Measurements from ENCODE around the gene CCDC154. TPM values are rescaled to one million over a fixed set of nuclear protein-coding genes. Genes with fewer than 3 reads are reported as not detected.

The CCDC154 gene
- total RNA-seq, 1 experiment from 2014 or later: 3.2 TPM

DNA sequence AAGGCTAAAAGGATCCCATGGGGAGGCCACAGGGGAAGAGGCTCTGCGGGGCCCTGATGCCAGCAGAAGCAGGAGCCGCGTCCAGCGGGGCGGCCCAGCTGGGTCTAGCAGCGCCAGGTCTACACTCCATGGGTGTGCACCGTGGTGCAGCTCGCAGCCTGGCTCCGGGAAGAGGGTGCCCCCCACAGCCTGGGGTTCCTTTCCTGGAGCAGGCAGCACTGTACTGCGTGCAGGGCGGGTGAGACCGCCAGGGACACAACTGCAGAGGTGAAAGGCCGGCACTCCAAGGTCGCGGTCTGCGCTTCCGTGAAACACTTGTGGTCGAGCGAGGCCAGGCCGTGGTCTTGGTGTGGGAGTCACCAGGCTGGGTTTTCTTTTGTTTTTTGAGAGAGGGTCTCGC, 6.5 kb upstream of the CCDC154 start:
- Mint-ChIP-seq H3K9me3 (ENCODE audit: low read depth, unreplicated experiment) (no peaks in the 10 kb centered on the region), H3K36me3 (ENCODE audit: insufficient read depth, unreplicated experiment) (peaks cover 47% of the 10 kb centered on the region), H3K27ac (ENCODE audit: unreplicated experiment) (no peak overlapping the region), H3K4me3 (ENCODE audit: low read depth, unreplicated experiment) (no peak overlapping the region), H3K4me1 (ENCODE audit: low read depth, unreplicated experiment) (no peaks in the 10 kb centered on the region), H3K27me3 (ENCODE audit: unreplicated experiment) (no peaks in the 10 kb centered on the region)
- TF ChIP-seq, protein P1, sequence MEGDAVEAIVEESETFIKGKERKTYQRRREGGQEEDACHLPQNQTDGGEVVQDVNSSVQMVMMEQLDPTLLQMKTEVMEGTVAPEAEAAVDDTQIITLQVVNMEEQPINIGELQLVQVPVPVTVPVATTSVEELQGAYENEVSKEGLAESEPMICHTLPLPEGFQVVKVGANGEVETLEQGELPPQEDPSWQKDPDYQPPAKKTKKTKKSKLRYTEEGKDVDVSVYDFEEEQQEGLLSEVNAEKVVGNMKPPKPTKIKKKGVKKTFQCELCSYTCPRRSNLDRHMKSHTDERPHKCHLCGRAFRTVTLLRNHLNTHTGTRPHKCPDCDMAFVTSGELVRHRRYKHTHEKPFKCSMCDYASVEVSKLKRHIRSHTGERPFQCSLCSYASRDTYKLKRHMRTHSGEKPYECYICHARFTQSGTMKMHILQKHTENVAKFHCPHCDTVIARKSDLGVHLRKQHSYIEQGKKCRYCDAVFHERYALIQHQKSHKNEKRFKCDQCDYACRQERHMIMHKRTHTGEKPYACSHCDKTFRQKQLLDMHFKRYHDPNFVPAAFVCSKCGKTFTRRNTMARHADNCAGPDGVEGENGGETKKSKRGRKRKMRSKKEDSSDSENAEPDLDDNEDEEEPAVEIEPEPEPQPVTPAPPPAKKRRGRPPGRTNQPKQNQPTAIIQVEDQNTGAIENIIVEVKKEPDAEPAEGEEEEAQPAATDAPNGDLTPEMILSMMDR (IDR thresholded peaks at IDR 0.05; ENCODE audit: unreplicated experiment): no peak
- CTCF ChIA-PET: no interaction called here
- DNase-seq: no peak
- intact Hi-C loops (cut with micrococcal nuclease; ENCODE audit: unreplicated experiment): no loop called here
- no TSS peak for BruUV-seq (replicated peaks)

DNA sequence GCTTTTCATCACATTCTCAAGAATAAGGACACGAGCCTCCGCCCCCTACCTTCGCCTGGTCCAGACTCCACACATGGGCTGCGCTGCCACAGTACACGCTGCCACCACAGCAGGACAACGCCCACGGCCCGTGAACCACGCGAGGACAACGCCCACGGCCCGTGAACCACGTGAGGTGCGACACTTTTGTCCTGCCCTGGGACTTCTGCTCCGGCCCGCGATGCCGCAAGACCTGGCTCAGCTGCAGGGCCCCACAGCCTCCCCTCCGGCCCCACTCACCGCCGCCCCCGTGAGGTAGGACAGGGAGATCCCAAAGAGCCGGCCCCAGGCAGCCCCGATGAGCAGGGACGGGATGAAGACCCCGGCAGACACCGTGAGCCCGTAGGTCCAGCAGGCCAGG, 5.9 kb upstream of the CCDC154 start:
- H3K4me3 Mint-ChIP-seq (ENCODE audit: low read depth, unreplicated experiment): no peak overlapping the region
- H3K4me1 Mint-ChIP-seq (ENCODE audit: low read depth, unreplicated experiment): no peaks in the 10 kb centered on the region
- TF ChIP-seq, protein P1 (IDR thresholded peaks at IDR 0.05; ENCODE audit: unreplicated experiment): no peak
- intact Hi-C loops (cut with micrococcal nuclease; ENCODE audit: unreplicated experiment): no loop called here
- no peak for DNase-seq
- CTCF ChIA-PET: no interaction called here
- H3K9me3 Mint-ChIP-seq (ENCODE audit: low read depth, unreplicated experiment): no peaks in the 10 kb centered on the region
- H3K36me3 Mint-ChIP-seq (ENCODE audit: insufficient read depth, unreplicated experiment): peaks cover 49% of the 10 kb centered on the region
- BruUV-seq (replicated peaks): no TSS peak
- H3K27ac Mint-ChIP-seq (ENCODE audit: unreplicated experiment): no peak overlapping the region
- H3K27me3 Mint-ChIP-seq (ENCODE audit: unreplicated experiment): no peaks in the 10 kb centered on the region

DNA sequence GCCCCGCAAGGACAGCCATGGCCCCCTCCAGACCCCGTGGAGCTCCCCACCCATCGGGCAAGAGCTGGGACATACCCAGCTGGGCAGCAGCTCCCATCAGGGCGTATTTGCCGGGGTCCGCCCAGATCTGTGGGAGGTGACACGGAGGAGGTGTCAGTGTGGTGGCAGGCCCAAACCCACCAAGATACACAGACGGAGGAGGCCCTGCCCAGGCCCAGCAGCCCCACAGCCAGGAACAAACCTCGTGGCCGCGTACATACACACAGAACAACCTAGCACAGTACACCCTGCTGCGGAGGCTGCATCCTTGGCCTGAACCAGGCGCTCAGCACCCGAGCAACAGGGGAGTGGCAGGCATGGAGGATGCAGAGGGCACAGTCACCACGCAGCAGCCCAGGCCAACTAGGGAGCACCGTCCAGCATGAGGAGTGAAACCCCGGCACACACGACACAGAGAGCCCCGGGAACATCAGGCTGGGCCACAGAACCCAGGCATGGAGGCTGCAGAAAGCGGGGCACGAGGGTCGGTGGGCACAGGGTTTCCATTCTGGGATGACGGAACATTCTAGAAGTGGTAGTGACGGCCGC, 4.9 kb upstream of the CCDC154 start:
- no peak for DNase-seq
- H3K27ac Mint-ChIP-seq (ENCODE audit: unreplicated experiment): no peak overlapping the region
- CTCF ChIA-PET: no interaction called here
- no peaks in the 10 kb centered on the region for H3K9me3 Mint-ChIP-seq (ENCODE audit: low read depth, unreplicated experiment)
- H3K4me1 Mint-ChIP-seq (ENCODE audit: low read depth, unreplicated experiment): no peaks in the 10 kb centered on the region
- no peak overlapping the region for H3K4me3 Mint-ChIP-seq (ENCODE audit: low read depth, unreplicated experiment)
- peaks cover 56% of the 10 kb centered on the region for H3K36me3 Mint-ChIP-seq (ENCODE audit: insufficient read depth, unreplicated experiment)
- H3K27me3 Mint-ChIP-seq (ENCODE audit: unreplicated experiment): no peaks in the 10 kb centered on the region
- BruUV-seq (replicated peaks): no TSS peak
- intact Hi-C loops (cut with micrococcal nuclease; ENCODE audit: unreplicated experiment): no loop called here
- TF ChIP-seq, protein P1 (IDR thresholded peaks at IDR 0.05; ENCODE audit: unreplicated experiment): no peak

DNA sequence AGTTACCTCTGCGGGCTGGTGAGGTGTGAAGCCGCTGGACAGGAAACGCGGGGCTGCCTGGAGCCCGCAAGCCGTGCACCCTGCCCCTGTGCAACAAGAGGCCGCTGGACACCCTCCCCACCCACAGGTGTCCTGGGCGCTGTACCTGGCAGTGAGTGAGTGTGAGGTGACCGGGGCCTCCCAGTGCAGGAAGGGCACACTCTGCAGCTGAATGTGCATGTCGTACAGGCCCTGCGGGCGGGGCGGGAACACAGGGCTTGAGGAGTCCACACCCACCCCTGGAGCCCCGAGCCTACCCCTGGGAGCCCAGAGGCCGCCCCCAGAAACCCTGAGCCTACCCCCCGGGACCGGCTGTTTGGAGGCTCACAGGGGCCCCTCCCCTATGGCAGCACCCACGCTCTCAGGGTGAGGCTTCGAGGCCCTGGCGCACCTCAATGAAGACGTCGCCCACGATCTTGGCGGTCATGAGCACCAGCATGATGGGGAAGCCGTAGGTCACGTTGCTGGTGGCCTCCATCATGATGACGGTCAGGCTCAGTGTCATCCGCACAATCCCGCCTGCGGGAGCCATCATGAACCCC, 4.3 kb upstream of the CCDC154 start:
- H3K27me3 Mint-ChIP-seq (ENCODE audit: unreplicated experiment): no peaks in the 10 kb centered on the region
- CTCF ChIA-PET: interaction anchor here (1.2 to 1.5 kb wide), 2 partner anchors 10 to 28 kb away, joined by 3 to 4 read pairs; partner anchors contain the start of gene UQCC4
- no TSS peak for BruUV-seq (replicated peaks)
- intact Hi-C loops (cut with micrococcal nuclease; ENCODE audit: unreplicated experiment): no loop called here
- no peak overlapping the region for H3K27ac Mint-ChIP-seq (ENCODE audit: unreplicated experiment)
- H3K4me1 Mint-ChIP-seq (ENCODE audit: low read depth, unreplicated experiment): no peaks in the 10 kb centered on the region
- H3K9me3 Mint-ChIP-seq (ENCODE audit: low read depth, unreplicated experiment): no peaks in the 10 kb centered on the region
- DNase-seq: no peak
- TF ChIP-seq, protein P1 (IDR thresholded peaks at IDR 0.05; ENCODE audit: unreplicated experiment): no peak
- no peak overlapping the region for H3K4me3 Mint-ChIP-seq (ENCODE audit: low read depth, unreplicated experiment)
- H3K36me3 Mint-ChIP-seq (ENCODE audit: insufficient read depth, unreplicated experiment): peaks cover 51% of the 10 kb centered on the region

Data from Calu3 (cell line).